ENCODE results near the gene MVB12B. TPM values are rescaled to one million over a fixed set of nuclear protein-coding genes. Genes with fewer than 3 reads are reported as not detected.

MVB12B gene
- total and polyA plus RNA-seq, 8 donors = 2.6 to 6.7 (median 4.0) TPM

- Histone ChIP-seq H3K4me1 (no peaks in the 10 kb centered on the region), H3K27ac (no peak overlapping the region), H3K9me3 (no peaks in the 10 kb centered on the region), H3K27me3 (no peaks in the 10 kb centered on the region), H3K36me3 (no peaks in the 10 kb centered on the region), H3K4me3 (no peak overlapping the region)
- no peak for ATAC-seq
- WGBS, 2 donors = 92 to 93% methylated on average over 3 of the region's 3 CpGs
- intact Hi-C loops (cut with DNase I) = no loop called here
- FAIRE-seq = no peak
- no peak for TF ChIP-seq CTCF (IDR thresholded peaks at IDR 0.05)
- DNase-seq = no peak
These were observed 136.0 kb downstream of the MVB12B start for GRCh38 chr9:126462617-126463016.

- ATAC-seq (no peak), FAIRE-seq (no peak), DNase-seq (no peak)
- Histone ChIP-seq H3K36me3 (no peaks in the 10 kb centered on the region), H3K27ac (no peak overlapping the region), H3K9me3 (no peaks in the 10 kb centered on the region), H3K4me3 (no peak overlapping the region), H3K4me1 (no peaks in the 10 kb centered on the region), H3K27me3 (no peaks in the 10 kb centered on the region)
- TF ChIP-seq CTCF (IDR thresholded peaks at IDR 0.05) = no peak
- intact Hi-C loops (cut with DNase I) = no loop called here
- WGBS, 2 donors = 88 to 90% methylated on average over 2 of the region's 2 CpGs
These were observed 136.8 kb downstream of the MVB12B start for GRCh38 chr9:126463426-126463825.

- no peak overlapping the region for H3K27ac ChIP-seq
- H3K4me1 ChIP-seq = no peaks in the 10 kb centered on the region
- 96 to 97% methylated on average over 11 of the region's 11 CpGs for WGBS, 2 donors
- FAIRE-seq (no peak), DNase-seq (no peak), ATAC-seq (no peak)
- H3K27me3 ChIP-seq = no peaks in the 10 kb centered on the region
- TF ChIP-seq CTCF (IDR thresholded peaks at IDR 0.05) = no peak
- intact Hi-C loops (cut with DNase I) = no loop called here
- no peaks in the 10 kb centered on the region for H3K36me3 ChIP-seq
- no peak overlapping the region for H3K4me3 ChIP-seq
- H3K9me3 ChIP-seq = no peaks in the 10 kb centered on the region
These were observed 138.2 kb downstream of the MVB12B start for GRCh38 chr9:126464694-126465441.

- ATAC-seq (no peak), FAIRE-seq (no peak), DNase-seq (no peak)
- H3K27me3 ChIP-seq = no peaks in the 10 kb centered on the region
- H3K9me3 ChIP-seq = no peaks in the 10 kb centered on the region
- H3K27ac ChIP-seq = no peak overlapping the region
- H3K36me3 ChIP-seq = no peaks in the 10 kb centered on the region
- 95 to 98% methylated on average over 6 of the region's 6 CpGs for WGBS, 2 donors
- intact Hi-C loops (cut with DNase I) = no loop called here
- no peaks in the 10 kb centered on the region for H3K4me1 ChIP-seq
- H3K4me3 ChIP-seq = no peak overlapping the region
- TF ChIP-seq CTCF (IDR thresholded peaks at IDR 0.05) = no peak
These were observed 139.3 kb downstream of the MVB12B start for GRCh38 chr9:126465977-126466376.

GRCh38 chr9:126468141-126468825 is 141.7 kb downstream of the MVB12B start:
- Histone ChIP-seq H3K4me3 (no peak overlapping the region), H3K27ac (no peak overlapping the region), H3K27me3 (no peaks in the 10 kb centered on the region), H3K36me3 (no peaks in the 10 kb centered on the region), H3K4me1 (no peaks in the 10 kb centered on the region), H3K9me3 (no peaks in the 10 kb centered on the region)
- DNase-seq (no peak), FAIRE-seq (no peak), ATAC-seq (no peak)
- 93 to 94% methylated on average over 14 of the region's 14 CpGs for WGBS, 2 donors
- no peak for TF ChIP-seq CTCF (IDR thresholded peaks at IDR 0.05)
- intact Hi-C loops (cut with DNase I) = no loop called here
